ENCODE measurements around the gene GPR65. TPM values are rescaled to one million over a fixed set of nuclear protein-coding genes. Genes with fewer than 3 reads are reported as not detected.

GPR65 gene
- total RNA-seq, 2 donors from 2014 or later = 1.9 to 2.8 TPM

DNA sequence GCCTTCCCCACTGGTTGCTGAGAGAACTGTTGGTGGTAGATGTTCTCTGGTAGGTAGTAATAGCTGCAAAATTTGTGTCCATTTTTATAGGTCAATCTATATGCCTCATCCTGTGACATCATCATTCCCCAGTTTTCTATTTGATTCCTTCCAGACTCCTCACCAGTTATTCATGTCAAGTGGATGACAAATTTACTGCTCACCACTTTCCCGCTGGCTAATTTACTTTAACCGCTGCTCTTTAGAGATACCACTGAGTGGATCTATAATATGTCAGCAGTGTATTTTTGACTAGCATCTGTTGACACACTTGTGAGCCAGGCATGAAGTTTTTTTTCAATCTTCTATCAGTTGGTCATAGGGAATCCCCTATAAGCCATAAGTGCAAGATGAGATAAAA, 24.6 kb downstream of the GPR65 start:
- Histone ChIP-seq H3K4me1 (ENCODE audit: control insufficient read depth in 1 of 2, low read depth in 2 of 2) (no peaks in the 10 kb centered on the region), H3K4me3 (no peak overlapping the region), H3K9me3 (no peaks in the 10 kb centered on the region), H3K27ac (no peak overlapping the region), H3K36me3 (no peaks in the 10 kb centered on the region), H3K27me3 (replicated peaks; ENCODE audit: insufficient read depth) (no peaks in the 10 kb centered on the region)
- DNase-seq (ENCODE audit: low spot score) (no peak), ATAC-seq (ENCODE audit: insufficient number of reproducible peaks, low FRiP score, low read depth) (no peak)
- TF ChIP-seq, protein P1, sequence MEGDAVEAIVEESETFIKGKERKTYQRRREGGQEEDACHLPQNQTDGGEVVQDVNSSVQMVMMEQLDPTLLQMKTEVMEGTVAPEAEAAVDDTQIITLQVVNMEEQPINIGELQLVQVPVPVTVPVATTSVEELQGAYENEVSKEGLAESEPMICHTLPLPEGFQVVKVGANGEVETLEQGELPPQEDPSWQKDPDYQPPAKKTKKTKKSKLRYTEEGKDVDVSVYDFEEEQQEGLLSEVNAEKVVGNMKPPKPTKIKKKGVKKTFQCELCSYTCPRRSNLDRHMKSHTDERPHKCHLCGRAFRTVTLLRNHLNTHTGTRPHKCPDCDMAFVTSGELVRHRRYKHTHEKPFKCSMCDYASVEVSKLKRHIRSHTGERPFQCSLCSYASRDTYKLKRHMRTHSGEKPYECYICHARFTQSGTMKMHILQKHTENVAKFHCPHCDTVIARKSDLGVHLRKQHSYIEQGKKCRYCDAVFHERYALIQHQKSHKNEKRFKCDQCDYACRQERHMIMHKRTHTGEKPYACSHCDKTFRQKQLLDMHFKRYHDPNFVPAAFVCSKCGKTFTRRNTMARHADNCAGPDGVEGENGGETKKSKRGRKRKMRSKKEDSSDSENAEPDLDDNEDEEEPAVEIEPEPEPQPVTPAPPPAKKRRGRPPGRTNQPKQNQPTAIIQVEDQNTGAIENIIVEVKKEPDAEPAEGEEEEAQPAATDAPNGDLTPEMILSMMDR (IDR thresholded peaks at IDR 0.05) = no peak

DNA sequence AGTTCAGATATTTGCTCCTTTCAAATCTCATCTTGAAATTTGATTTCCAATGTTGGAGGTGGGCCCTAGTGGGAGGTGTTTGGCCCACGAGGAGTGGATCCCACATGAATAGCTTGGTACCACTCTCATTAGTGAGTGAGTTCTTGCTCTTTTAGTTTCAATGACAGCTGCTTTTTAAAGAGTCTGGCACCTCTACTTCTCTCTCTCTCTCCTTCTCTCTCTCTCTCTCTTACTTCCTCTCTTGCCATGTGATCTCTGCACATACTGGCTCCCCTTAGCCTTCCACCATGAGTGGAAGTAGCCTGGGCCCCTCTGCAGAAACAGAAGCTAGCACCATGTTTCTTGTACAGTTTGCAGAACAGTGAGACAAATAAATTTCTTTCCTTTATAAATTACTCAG, 25.1 kb downstream of the GPR65 start:
- ATAC-seq (ENCODE audit: insufficient number of reproducible peaks, low FRiP score, low read depth) (no peak), DNase-seq (ENCODE audit: low spot score) (no peak)
- no peaks in the 10 kb centered on the region for H3K4me1 ChIP-seq (ENCODE audit: control insufficient read depth in 1 of 2, low read depth in 2 of 2)
- H3K27me3 ChIP-seq (replicated peaks; ENCODE audit: insufficient read depth) = no peaks in the 10 kb centered on the region
- no peaks in the 10 kb centered on the region for H3K36me3 ChIP-seq
- TF ChIP-seq, protein P1 (IDR thresholded peaks at IDR 0.05) = no peak
- H3K27ac ChIP-seq = no peak overlapping the region
- no peak overlapping the region for H3K4me3 ChIP-seq
- no peaks in the 10 kb centered on the region for H3K9me3 ChIP-seq

DNA sequence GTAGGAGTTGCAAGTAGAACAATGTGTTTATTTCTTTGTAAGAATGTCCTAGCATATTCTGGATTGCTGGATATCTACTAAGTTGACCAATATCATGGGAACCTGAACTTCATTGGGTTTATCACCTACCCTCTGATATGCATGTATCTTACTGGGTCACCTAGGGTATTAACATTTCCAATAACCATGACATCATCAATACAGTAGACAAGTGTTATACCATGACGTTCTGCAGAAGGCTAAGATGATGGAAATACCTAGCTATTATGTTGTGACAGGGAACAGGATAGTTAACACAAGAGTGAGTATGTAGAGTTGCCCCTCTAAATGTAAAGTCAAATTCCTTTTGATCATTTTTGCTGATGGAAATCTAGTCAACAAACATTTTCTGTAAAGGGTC, 26.0 kb downstream of the GPR65 start:
- no peaks in the 10 kb centered on the region for H3K27me3 ChIP-seq (replicated peaks; ENCODE audit: insufficient read depth)
- no peaks in the 10 kb centered on the region for H3K36me3 ChIP-seq
- TF ChIP-seq, protein P1 (IDR thresholded peaks at IDR 0.05) = no peak
- ATAC-seq (ENCODE audit: insufficient number of reproducible peaks, low FRiP score, low read depth) (no peak), DNase-seq (ENCODE audit: low spot score) (no peak)
- no peak overlapping the region for H3K4me3 ChIP-seq
- no peaks in the 10 kb centered on the region for H3K4me1 ChIP-seq (ENCODE audit: control insufficient read depth in 1 of 2, low read depth in 2 of 2)
- no peaks in the 10 kb centered on the region for H3K9me3 ChIP-seq
- H3K27ac ChIP-seq = no peak overlapping the region

DNA sequence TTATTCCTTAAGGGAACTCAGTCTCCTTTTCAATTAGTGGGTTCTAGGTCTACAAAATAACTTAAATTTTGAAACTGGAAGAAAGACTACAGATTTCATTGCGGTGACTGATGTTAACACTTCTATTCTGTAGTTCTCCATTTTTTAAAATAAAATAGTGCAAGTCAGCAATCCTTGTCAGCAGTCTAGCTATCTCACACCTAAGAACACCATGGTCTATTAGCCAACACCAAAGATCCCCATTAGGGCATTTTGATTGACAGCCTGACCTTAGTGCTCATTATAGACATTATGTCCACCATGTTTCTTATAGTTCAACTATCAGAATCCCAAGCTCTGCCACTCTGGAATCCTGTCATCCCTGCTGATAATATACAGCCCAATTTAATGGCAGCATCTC, 27.4 kb downstream of the GPR65 start:
- no peak for DNase-seq (ENCODE audit: low spot score)
- TF ChIP-seq, protein P1 (IDR thresholded peaks at IDR 0.05) = no peak
- H3K36me3 ChIP-seq = no peaks in the 10 kb centered on the region
- no peaks in the 10 kb centered on the region for H3K27me3 ChIP-seq (replicated peaks; ENCODE audit: insufficient read depth)
- H3K9me3 ChIP-seq = no peaks in the 10 kb centered on the region
- H3K4me3 ChIP-seq = no peak overlapping the region
- no peak overlapping the region for H3K27ac ChIP-seq
- ATAC-seq (ENCODE audit: insufficient number of reproducible peaks, low FRiP score, low read depth) = no peak
- no peaks in the 10 kb centered on the region for H3K4me1 ChIP-seq (ENCODE audit: control insufficient read depth in 1 of 2, low read depth in 2 of 2)

DNA sequence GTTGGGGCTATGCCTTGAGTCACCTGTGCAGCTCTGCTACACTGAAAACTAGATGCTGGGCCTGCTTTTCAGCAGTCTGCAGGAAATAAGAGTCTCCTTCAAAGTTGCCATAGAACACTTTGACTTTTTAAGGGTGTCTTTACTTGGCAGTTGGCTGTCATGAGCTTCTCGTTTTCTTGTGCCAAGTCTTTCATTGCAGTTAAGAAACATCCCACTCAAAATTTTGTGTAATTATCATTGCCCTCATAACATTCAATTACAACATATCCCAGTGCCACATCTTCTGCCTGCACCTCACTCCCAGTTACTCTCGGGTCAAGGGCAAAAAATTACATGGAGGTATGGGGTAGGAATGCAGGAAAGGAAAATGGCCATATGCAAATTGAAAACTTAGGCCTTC, 29.1 kb downstream of the GPR65 start:
- Histone ChIP-seq H3K4me3 (no peak overlapping the region), H3K27ac (no peak overlapping the region), H3K36me3 (no peaks in the 10 kb centered on the region), H3K4me1 (ENCODE audit: control insufficient read depth in 1 of 2, low read depth in 2 of 2) (no peaks in the 10 kb centered on the region), H3K27me3 (replicated peaks; ENCODE audit: insufficient read depth) (no peaks in the 10 kb centered on the region), H3K9me3 (no peaks in the 10 kb centered on the region)
- DNase-seq (ENCODE audit: low spot score) (no peak), ATAC-seq (ENCODE audit: insufficient number of reproducible peaks, low FRiP score, low read depth) (no peak)
- TF ChIP-seq, protein P1 (IDR thresholded peaks at IDR 0.05) = no peak

Measured in thoracic aorta (tissue), 2 donors.